ENCODE measurements around the gene ACTG2. TPM values are rescaled to one million over a fixed set of nuclear protein-coding genes. Genes with fewer than 3 reads are reported as not detected.

Gene ACTG2
- total RNA-seq, 3 donors from 2014 or later: 53.1 to 3,506 (median 391) TPM

DNA sequence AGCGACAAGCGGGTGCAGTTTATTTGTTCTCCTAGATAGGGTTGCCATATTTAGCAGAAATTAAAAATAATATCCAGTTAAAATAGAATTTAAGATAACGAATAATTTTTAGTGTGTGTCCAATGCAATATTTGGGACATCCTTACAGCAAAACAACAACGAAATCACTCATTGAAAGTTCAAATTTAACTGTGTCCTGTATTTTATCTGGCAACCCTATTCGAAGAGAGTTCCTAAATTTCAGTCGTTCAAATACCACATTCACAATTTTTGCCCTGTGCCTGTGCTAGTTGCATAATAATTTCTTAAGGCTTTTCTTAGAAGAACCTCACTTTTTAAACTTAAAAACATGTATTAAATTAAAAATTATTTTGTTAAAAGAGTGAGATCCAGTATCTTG is 34.5 kb downstream of the ACTG2 start:
- Histone ChIP-seq H3K4me3 (peak overlapping the region; percentile 31), H3K36me3 (ENCODE audit: low read depth) (no peaks in the 10 kb centered on the region), H3K9me3 (no peaks in the 10 kb centered on the region), H3K4me1 (ENCODE audit: low read depth) (peaks cover 39% of the 10 kb centered on the region)
- TF ChIP-seq, protein P1, sequence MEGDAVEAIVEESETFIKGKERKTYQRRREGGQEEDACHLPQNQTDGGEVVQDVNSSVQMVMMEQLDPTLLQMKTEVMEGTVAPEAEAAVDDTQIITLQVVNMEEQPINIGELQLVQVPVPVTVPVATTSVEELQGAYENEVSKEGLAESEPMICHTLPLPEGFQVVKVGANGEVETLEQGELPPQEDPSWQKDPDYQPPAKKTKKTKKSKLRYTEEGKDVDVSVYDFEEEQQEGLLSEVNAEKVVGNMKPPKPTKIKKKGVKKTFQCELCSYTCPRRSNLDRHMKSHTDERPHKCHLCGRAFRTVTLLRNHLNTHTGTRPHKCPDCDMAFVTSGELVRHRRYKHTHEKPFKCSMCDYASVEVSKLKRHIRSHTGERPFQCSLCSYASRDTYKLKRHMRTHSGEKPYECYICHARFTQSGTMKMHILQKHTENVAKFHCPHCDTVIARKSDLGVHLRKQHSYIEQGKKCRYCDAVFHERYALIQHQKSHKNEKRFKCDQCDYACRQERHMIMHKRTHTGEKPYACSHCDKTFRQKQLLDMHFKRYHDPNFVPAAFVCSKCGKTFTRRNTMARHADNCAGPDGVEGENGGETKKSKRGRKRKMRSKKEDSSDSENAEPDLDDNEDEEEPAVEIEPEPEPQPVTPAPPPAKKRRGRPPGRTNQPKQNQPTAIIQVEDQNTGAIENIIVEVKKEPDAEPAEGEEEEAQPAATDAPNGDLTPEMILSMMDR (IDR thresholded peaks at IDR 0.05): no peak
- ATAC-seq (no peak), DNase-seq (no peak)
- intact Hi-C loops (cut with DNase I, micrococcal nuclease): loop anchor here in 1 of 2 donors (5.0 kb wide), 1 partner anchor 55 kb away; the partner anchor contains the start of gene TET3

DNA sequence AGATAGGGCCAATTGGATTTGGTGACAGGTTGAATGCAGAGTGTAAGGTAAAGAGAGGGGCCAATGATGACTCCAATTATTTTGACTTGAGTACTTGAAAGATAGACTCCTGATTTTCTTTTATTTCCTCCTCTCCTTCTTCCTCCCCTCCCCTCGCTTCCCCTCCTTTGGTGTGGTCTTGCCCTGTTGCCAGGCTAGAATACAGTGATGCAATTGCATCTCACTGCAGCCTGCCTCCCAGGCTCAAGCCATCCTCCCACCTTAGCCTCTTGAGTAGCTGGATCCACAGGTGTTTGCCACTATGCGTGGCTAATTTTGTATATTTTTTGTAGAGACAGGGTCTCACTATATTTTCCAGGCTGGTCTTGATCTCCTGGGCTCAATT is 36.1 kb downstream of the ACTG2 start:
- no peaks in the 10 kb centered on the region for H3K36me3 ChIP-seq (ENCODE audit: low read depth)
- TF ChIP-seq, protein P1 (IDR thresholded peaks at IDR 0.05): no peak
- DNase-seq: peak in 2 of 3 donors; percentile 41 to 62
- intact Hi-C loops (cut with DNase I, micrococcal nuclease): loop anchor here in 1 of 2 donors (5.0 kb wide), 1 partner anchor 53 kb away; the partner anchor contains the start of gene TET3
- no peak overlapping the region for H3K4me3 ChIP-seq
- H3K4me1 ChIP-seq (ENCODE audit: low read depth): peaks cover 39% of the 10 kb centered on the region
- no peaks in the 10 kb centered on the region for H3K9me3 ChIP-seq
- peak; percentile 27 for ATAC-seq

GRCh38 chr2:73930386-73930785 is 37.6 kb downstream of the ACTG2 start:
- peaks cover 37% of the 10 kb centered on the region for H3K4me1 ChIP-seq (ENCODE audit: low read depth)
- no peak for ATAC-seq
- no peak for DNase-seq
- no peak overlapping the region for H3K4me3 ChIP-seq
- no peaks in the 10 kb centered on the region for H3K9me3 ChIP-seq
- H3K36me3 ChIP-seq (ENCODE audit: low read depth): no peaks in the 10 kb centered on the region
- TF ChIP-seq, protein P1 (IDR thresholded peaks at IDR 0.05): no peak
- intact Hi-C loops (cut with DNase I, micrococcal nuclease): no loop called here

DNA sequence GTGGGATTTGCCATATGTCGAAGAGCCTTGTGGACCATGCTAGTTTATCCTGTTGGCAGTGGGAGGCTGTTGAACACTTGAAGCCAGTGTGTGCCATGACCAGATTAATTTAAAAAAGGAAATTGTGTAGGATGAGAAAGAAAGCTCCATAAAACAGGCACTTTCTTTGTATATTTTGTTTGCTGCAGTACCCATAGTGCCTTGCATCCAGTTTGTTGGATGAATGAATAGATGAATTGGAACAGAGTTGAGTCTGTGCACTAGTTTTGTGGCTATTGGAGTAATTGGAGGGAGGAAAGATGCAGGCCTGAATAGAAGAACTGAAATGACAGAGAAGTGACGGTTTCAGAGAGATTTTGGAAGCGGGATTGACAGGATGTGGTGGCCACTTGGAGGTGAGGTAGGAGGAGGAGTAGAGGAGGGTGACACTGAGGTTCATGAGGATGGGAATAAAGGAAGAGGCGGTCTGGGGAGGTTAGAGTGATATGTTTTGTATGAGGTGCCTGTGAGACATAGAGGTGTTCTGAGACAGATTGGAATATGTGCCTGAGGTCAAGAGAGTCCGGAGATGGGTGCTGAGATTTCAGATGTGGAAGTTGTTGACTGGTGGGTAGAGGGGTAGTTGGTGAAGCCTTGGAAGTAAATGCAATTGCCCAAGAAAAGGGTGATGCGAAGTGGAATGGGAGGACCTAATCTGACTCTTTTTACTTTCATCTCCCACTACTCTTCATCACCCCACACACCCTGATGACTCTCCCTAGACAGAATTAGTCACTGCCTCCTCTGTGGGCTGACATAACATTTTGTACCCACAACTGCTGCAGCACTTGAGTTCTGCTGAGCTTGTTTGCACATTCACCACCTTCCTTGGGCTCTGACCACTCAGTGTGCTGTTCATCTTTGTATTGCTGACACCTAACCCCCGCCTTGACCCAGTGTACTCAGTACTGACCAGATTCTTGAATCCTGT is 39.0 kb downstream of the ACTG2 start:
- Histone ChIP-seq H3K4me1 (ENCODE audit: low read depth) (peaks cover 28% of the 10 kb centered on the region), H3K36me3 (ENCODE audit: low read depth) (no peaks in the 10 kb centered on the region), H3K9me3 (no peaks in the 10 kb centered on the region), H3K4me3 (no peak overlapping the region)
- intact Hi-C loops (cut with DNase I, micrococcal nuclease): no loop called here
- TF ChIP-seq, protein P1 (IDR thresholded peaks at IDR 0.05): no peak
- DNase-seq (no peak), ATAC-seq (no peak)

- intact Hi-C loops (cut with DNase I, micrococcal nuclease): no loop called here
- Histone ChIP-seq H3K4me3 (no peak overlapping the region), H3K4me1 (ENCODE audit: low read depth) (peaks cover 21% of the 10 kb centered on the region), H3K9me3 (no peaks in the 10 kb centered on the region), H3K36me3 (ENCODE audit: low read depth) (no peaks in the 10 kb centered on the region)
- TF ChIP-seq, protein P1 (IDR thresholded peaks at IDR 0.05): no peak
- ATAC-seq (no peak), DNase-seq (no peak)
These were observed 40.4 kb downstream of the ACTG2 start for GRCh38 chr2:73933194-73933593.
